IMR-90 (cell line): ENCODE data around the gene GRM4. TPM values are rescaled to one million over a fixed set of nuclear protein-coding genes. Genes with fewer than 3 reads are reported as not detected.

Source experiments
- ATAC-seq: fragments of 200-7000 bp; cut with Tn5 transposase; 2 replicates; pipeline ENCODE4 v1.9.1; 2020; ENCODE audit warnings: low read depth, mild to moderate bottlenecking, moderate library complexity
- BruUV-seq: library from RNA; stranded (reverse); fragments of 400-500 nt; replicated peaks from 2 replicates; lab custom pipeline; 2021; lab: Mats Ljungman, UMichigan
- CTCF ChIA-PET: fragments of 300-600 bp; formaldehyde crosslinking; extraction: SDS; loops from one replicate; lab custom pipeline; 2021; ENCODE audit warnings: antibody characterized with exemption; lab: Yijun Ruan, JAX
- POLR2A ChIA-PET: fragments of 300-600 bp; sonication (Branson Sonifier 250); formaldehyde crosslinking; loops from one replicate; lab custom pipeline; 2022; ENCODE audit warnings: antibody characterized with exemption; ENCODE audit not compliant: unreplicated experiment; lab: Charles Lee
- DNase-seq: peaks from one replicate; pipeline ENCODE4 v3.0.0; 2013
- H2AFZ ChIP-seq: replicated peaks from 2 replicates; pipeline ENCODE3; 2013; ENCODE audit warnings: low read length, mild to moderate bottlenecking; ENCODE audit not compliant: poor library complexity
- H2AK5ac ChIP-seq: 2 replicates; pipeline ENCODE4 v1.6.1; 2013; ENCODE audit warnings: low read depth, low read length, inconsistent platforms
- H2AK9ac ChIP-seq: replicated peaks from 2 replicates; pipeline ENCODE3; 2013; ENCODE audit warnings: mild to moderate bottlenecking, low read depth, low read length, moderate library complexity; ENCODE audit not compliant: poor library complexity
- H2BK120ac ChIP-seq: 2 replicates; pipeline ENCODE4 v1.6.1; 2013; ENCODE audit warnings: low read depth, low read length, inconsistent platforms
- H2BK15ac ChIP-seq: 3 replicates; pipeline ENCODE4 v1.6.1; 2013; ENCODE audit warnings: low read depth, low read length, inconsistent platforms
- H2BK20ac ChIP-seq: 2 replicates; pipeline ENCODE4 v1.6.1; 2013; ENCODE audit warnings: low read depth, mild to moderate bottlenecking, inconsistent platforms, low read length, moderate library complexity
- H2BK5ac ChIP-seq: 2 replicates; pipeline ENCODE4 v1.6.1; 2013; ENCODE audit warnings: mild to moderate bottlenecking, low read depth, low read length, inconsistent platforms; ENCODE audit not compliant: poor library complexity, severe bottlenecking
- H3K14ac ChIP-seq: replicated peaks from 2 replicates; pipeline ENCODE4 v1.6.1; 2013; ENCODE audit warnings: low read depth, low read length, inconsistent platforms
- H3K18ac ChIP-seq: 2 replicates; pipeline ENCODE4 v1.6.1; 2013; ENCODE audit warnings: low read depth, low read length, control low read depth
- H3K23ac ChIP-seq: 2 replicates; pipeline ENCODE4 v1.6.1; 2013; ENCODE audit warnings: low read depth, low read length, inconsistent platforms
- H3K27ac ChIP-seq: 2 replicates; pipeline ENCODE4 v1.5.1; 2013; ENCODE audit warnings: mild to moderate bottlenecking, control low read depth, low read length; ENCODE audit not compliant: insufficient read depth
- H3K27me3 ChIP-seq: 2 replicates; pipeline ENCODE4 v1.6.1; 2013; ENCODE audit warnings: low read length; ENCODE audit not compliant: control insufficient read depth, insufficient read depth
- H3K36me3 ChIP-seq: 2 replicates; pipeline ENCODE4 v1.6.1; 2013; ENCODE audit warnings: low read length, mixed read lengths; ENCODE audit not compliant: control insufficient read depth, insufficient read depth
- H3K4ac ChIP-seq: 2 replicates; pipeline ENCODE4 v1.6.1; 2013; ENCODE audit warnings: low read depth, low read length, inconsistent platforms
- H3K4me1 ChIP-seq: 2 replicates; pipeline ENCODE4 v1.6.1; 2013; ENCODE audit warnings: low read length, mixed read lengths; ENCODE audit not compliant: control insufficient read depth, insufficient read depth
- H3K4me2 ChIP-seq: 2 replicates; pipeline ENCODE4 v1.6.1; 2013; ENCODE audit warnings: low read depth, mild to moderate bottlenecking, control low read depth, low read length, moderate library complexity
- H3K4me3 ChIP-seq: 2 replicates; pipeline ENCODE4 v1.5.1; 2013; ENCODE audit warnings: low read depth, mild to moderate bottlenecking, control low read depth, low read length, moderate library complexity; ENCODE audit not compliant: insufficient read depth
- H3K56ac ChIP-seq: 2 replicates; pipeline ENCODE4 v1.6.1; 2013; ENCODE audit warnings: low read length, inconsistent platforms; ENCODE audit not compliant: insufficient read depth; ENCODE audit errors: extremely low read depth
- H3K79me1 ChIP-seq, 2 experiments: 2 replicates each; pipeline ENCODE4 v1.6.1; 2013; ENCODE audit warnings: low read length in 2 of 2, inconsistent platforms in 1 of 2, low read depth in 1 of 2
- H3K9ac ChIP-seq: 2 replicates; pipeline ENCODE4 v1.6.1; 2013; ENCODE audit warnings: low read depth, low read length, control low read depth
- H3K9me1 ChIP-seq: 2 replicates; pipeline ENCODE4 v1.6.1; 2013; ENCODE audit warnings: low read length, inconsistent platforms; ENCODE audit not compliant: insufficient read depth
- H3K9me3 ChIP-seq: 2 replicates; pipeline ENCODE4 v1.6.1; 2013; ENCODE audit warnings: low read length; ENCODE audit not compliant: control insufficient read depth, insufficient read depth
- H4K20me1 ChIP-seq: 2 replicates; pipeline ENCODE4 v1.6.1; 2013; ENCODE audit warnings: low read length, inconsistent platforms; ENCODE audit not compliant: insufficient read depth
- H4K5ac ChIP-seq: 2 replicates; pipeline ENCODE4 v1.6.1; 2013; ENCODE audit warnings: mild to moderate bottlenecking, low read depth, low read length, control low read depth
- H4K8ac ChIP-seq, 2 experiments: 2 replicates each; pipeline ENCODE4 v1.6.1; 2013; ENCODE audit warnings: low read depth in 2 of 2, low read length in 2 of 2, control low read depth in 1 of 2, inconsistent platforms in 1 of 2
- H4K91ac ChIP-seq: 2 replicates; pipeline ENCODE4 v1.6.1; 2013; ENCODE audit warnings: low read depth, low read length, inconsistent platforms; ENCODE audit not compliant: insufficient read depth
- BHLHE40 ChIP-seq: fragments of 150-350 bp; IDR thresholded peaks from 2 replicates; pipeline ENCODE4 v1.6.1; 2016; ENCODE audit warnings: mild to moderate bottlenecking, low read depth, low read length
- MAFK ChIP-seq: IDR thresholded peaks from 2 replicates; pipeline ENCODE4 v1.6.1; 2012; ENCODE audit warnings: low read depth, low read length, improper control_type of control experiment
- RFX5 ChIP-seq: IDR thresholded peaks from 2 replicates; pipeline ENCODE4 v1.8.0; 2012; ENCODE audit warnings: low read depth, mild to moderate bottlenecking, low read length, moderate library complexity
- SMC3 ChIP-seq: fragments of 150-350 bp; IDR thresholded peaks from 2 replicates; pipeline ENCODE4 v1.6.1; 2016; ENCODE audit warnings: low read depth, mild to moderate bottlenecking, antibody characterized with exemption, low read length, moderate library complexity
- WGBS, 2 experiments: methylation state at CpG; one replicate each; pipeline versions ENCODE4 v1.1.5 to v1.1.7; 2013; ENCODE audit warnings: missing lambda C conversion rate in 2 of 2; ENCODE audit not compliant: insufficient read length in 1 of 2; ENCODE audit errors: extremely low coverage in 2 of 2; 5-methylcytosine and 5-hydroxymethylcytosine counted together
- dilution Hi-C: fragments of 300-500 bp; cut with HindIII; formaldehyde crosslinking; loops from one replicate; pipeline ENCODE4 v1.14.3; 2018; ENCODE audit warnings: low sequenced_read_pairs; ENCODE audit not compliant: unreplicated experiment
- in situ Hi-C: fragments of 300-500 bp; cut with MboI; formaldehyde crosslinking; loops from 3 replicates; pipeline ENCODE4 v1.14.3; 2019; ENCODE audit warnings: low sequenced_read_pairs, inconsistent platforms, mixed read lengths
- intact Hi-C: fragments of 100-400 bp; cut with micrococcal nuclease; formaldehyde crosslinking; loops from 2 replicates; pipeline ENCODE4 v1.10.0; 2022
- polyA plus RNA-seq, 3 experiments: library from polyadenylated mRNA; depleted of rRNA; stranded (reverse); fragments of >200 nt; gene quantifications; 2 replicates each; pipeline ENCODE4 v1.2.3, GENCODE V29; 2012; ENCODE audit warnings: low replicate concordance in 1 of 3
- total RNA-seq: library from RNA; depleted of rRNA; stranded (reverse); fragments of >200 nt; gene quantifications from 2 replicates; pipeline ENCODE4 v1.2.3, GENCODE V29; 2012

The GRM4 gene
- total and polyA plus RNA-seq, 2 of the 4 experiments (the other 2 are of a cell fraction), result 0.02 TPM; not detected in 1

DNA sequence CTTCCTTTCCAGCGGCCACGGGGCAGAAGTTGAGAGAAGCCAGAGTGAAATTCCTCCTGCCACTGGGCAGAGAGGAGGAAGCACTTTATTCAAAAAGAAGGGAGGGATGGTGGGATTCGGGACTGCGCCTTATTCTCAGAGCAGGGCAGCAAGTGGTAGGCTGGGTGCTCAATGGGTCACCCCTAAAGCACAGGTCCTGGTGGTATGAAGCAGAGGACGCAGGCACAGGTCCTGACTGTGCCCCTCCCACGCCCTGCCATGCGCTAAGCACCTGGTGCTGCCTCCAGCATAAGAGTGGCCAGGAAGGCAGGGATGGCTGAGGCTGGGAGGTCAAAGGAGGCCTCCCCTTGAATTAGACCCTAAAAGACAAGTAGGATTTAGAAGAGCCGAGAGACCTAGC, 4.9 kb upstream of the GRM4 start:
- no peak overlapping the region for H2AK9ac ChIP-seq
- no peak overlapping the region for H2BK5ac ChIP-seq
- H3K56ac ChIP-seq, result no peak overlapping the region
- 67% methylated on average over 1 of the region's 8 CpGs; no CpG with 5 or more reads in 1 of the 2 experiments for WGBS, 2 experiments
- dilution Hi-C loops (no loop called here), intact Hi-C loops (no loop called here), in situ Hi-C loops (loop anchor here (10.0 to 25.0 kb wide), 4 partner anchors 386 to 987 kb away; partner anchors contain the start of genes BAK1, TCP11 and UQCC2)
- no peak overlapping the region for H2AFZ ChIP-seq
- no peak overlapping the region for H3K4ac ChIP-seq
- H3K9me1 ChIP-seq, result no peaks in the 10 kb centered on the region
- no peak overlapping the region for H4K8ac ChIP-seq
- ChIA-PET CTCF (no interaction called here), POLR2A (no interaction called here)
- no peak overlapping the region for H4K91ac ChIP-seq
- BruUV-seq, result no TSS peak
- H4K5ac ChIP-seq, result no peak overlapping the region
- no peak overlapping the region for H3K23ac ChIP-seq
- H3K9me3 ChIP-seq, result no peaks in the 10 kb centered on the region
- H4K20me1 ChIP-seq, result no peaks in the 10 kb centered on the region
- DNase-seq (no peak), ATAC-seq (no peak)
- no peak overlapping the region for H3K4me3 ChIP-seq
- no peak overlapping the region for H3K14ac ChIP-seq
- H2BK15ac ChIP-seq, result no peak overlapping the region
- H3K36me3 ChIP-seq, result no peaks in the 10 kb centered on the region
- H3K4me1 ChIP-seq, result no peaks in the 10 kb centered on the region
- H2BK20ac ChIP-seq, result no peak overlapping the region
- no peak overlapping the region for H3K18ac ChIP-seq
- H3K27ac ChIP-seq, result no peak overlapping the region
- H2AK5ac ChIP-seq, result no peak overlapping the region
- H3K9ac ChIP-seq, result no peak overlapping the region
- TF ChIP-seq RFX5 (no peak), MAFK (no peak), BHLHE40 (no peak), SMC3 (no peak)
- H3K27me3 ChIP-seq, result peaks cover 84% of the 10 kb centered on the region
- H3K79me1 ChIP-seq, result no peaks in the 10 kb centered on the region
- H3K4me2 ChIP-seq, result no peak overlapping the region
- no peak overlapping the region for H2BK120ac ChIP-seq
